NCI-H1105 (cell line): ENCODE results near the gene HTR2A.

Experiments used
- DNase-seq: peaks from one replicate; lab custom pipeline; 2025; lab: John Stamatoyannopoulos, UW

Gene HTR2A

DNA sequence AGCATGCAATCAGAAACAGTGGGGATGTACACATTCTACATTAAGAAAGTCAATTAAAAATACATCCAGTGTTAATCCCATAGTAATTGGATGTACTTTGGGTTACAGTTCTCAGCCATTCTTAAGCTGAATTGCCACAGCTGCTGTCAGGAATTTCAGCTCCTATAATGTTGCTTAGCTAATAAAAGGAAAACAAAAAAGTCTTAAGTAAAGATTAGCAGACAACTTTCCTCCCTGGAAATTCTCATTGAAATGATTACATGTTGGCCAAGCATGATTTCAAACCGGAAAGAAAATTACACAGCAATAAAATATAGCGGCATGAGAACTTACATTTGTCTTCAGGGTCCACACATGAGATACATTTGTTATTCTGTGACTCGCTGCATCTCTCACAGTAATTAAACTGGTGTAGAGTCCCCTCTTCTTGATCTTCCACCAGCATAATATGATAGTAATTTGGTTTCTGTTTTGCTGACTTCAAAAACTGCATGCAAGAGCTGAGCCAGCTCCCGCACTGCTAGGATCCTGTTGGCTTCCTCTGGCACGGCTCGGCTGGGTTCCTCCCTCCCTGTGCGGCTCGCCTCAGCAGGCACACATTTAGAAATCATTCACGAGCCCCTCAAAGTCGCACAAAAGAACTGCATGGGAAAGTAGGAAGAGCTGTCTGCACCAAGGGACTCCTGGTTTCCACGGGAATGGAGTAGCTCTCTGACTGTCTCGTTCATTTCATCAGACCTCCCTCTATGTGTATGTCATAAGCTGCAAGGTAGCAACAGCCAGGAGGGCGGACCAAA lies at the start of gene HTR2A:
TSS of gene HTR2A (minus strand) at position 713 of the 797 bp plus-strand sequence. CDS start 1,147 bp downstream, outside the sequence.
- DNase-seq = no peak

DNA sequence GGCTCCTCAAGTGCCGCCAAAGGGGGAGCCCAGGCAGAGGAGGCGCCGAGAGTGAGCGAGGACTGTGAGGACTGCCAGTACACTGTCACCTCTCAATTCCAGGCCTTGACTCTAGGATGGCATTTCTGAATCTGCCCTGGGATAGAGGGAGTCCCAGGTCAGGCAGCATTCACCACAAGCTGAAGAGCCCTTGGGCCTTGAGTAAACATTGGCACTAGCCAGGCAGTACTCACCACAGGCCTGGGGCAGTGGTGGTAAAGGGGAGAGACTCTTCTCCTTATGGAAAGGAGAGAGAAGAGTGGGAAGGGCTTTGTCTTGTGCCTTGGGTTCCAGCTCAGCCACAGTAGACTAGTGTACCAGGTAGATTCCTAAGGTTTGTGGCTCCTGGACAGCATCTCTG lies 39.7 kb upstream of the HTR2A start:
- no peak for DNase-seq

DNA sequence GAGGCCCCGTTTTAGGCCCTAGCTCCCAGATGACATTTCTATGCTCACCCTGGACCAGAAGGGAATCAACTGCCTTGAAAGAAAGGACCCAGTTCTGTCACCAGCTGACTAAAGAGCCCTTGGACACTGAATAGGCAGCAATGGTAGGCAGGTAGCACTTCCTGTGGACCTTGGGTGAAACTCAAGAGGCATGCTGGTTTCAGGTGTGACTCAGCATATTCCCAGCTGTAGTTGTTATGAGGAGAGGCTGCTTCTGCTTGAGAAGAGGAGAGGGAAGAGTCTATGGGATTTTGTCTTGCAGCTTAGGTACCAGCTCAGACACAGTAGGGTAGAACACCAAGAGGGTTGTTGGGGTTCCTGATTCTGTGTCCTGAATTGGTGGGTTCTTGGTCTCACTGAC lies 37.9 kb upstream of the HTR2A start:
- no peak for DNase-seq

DNA sequence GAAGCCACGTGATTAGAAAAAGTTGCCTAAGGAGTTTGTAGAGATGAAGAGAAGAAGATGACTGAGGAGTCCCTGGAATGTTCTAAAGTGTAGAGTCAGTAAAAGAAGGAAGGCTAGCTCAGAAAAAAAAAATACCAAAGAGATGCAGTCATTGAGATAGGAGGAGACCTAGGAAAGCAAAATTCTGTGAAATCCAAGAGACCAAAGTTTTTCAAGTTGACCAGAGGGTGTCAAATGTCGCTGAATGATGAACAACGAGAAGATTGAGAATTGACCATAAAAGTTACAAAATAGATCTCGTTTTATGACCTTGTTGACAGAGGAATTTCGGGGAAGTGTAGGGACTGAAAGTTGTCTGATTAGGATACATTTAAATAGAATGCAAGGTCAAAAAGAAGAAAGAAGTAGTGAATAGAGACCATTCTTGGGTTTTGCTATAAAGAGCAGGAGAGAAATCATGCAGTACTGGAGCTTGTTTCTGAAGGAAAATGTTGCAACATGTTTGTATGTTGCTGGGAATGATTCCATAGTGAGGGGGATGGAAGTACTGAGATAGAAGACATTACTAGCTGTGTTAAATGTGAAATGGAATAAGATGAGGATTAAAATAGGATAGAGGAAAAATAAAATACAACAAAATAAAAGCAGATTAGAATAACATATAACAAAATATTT lies 30.2 kb upstream of the HTR2A start:
- DNase-seq = no peak

DNA sequence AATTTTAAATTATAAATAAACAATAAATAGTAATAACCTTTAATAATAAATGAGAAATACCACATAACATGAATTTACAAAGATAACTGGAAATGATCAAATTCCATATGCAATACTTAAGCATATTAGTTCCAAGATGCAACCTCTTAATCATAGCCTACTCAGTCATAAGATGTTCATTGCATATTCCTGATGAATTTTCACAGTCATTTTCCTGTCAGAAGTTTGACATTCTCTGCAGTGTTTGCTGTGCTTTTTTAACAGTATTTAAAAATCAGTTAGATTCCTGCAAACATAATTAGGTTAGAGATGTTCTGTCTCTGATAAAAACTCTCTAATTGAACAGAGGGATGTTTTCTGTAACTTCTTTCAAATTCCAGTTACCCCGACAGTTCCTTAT lies 28.6 kb upstream of the HTR2A start:
- DNase-seq = no peak

DNA sequence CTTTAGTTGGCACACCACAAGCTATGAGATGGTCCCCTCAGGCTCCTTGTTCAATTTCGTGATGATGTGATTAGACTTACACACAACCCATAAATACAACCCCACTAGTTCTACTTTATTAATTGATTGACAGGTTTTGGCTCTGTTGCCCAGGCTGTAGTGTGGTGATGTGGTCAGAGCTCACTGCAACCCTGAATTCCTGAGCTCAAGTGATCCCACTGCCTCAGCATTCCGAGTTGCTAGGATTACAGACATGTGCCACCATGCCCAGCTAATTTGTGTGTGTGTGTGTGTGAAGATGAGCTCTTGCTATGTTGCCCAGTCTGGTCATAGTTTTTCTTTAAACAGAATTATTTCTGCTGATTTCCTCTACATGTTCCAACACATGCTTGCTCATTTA lies 17.5 kb upstream of the HTR2A start:
- no peak for DNase-seq

DNA sequence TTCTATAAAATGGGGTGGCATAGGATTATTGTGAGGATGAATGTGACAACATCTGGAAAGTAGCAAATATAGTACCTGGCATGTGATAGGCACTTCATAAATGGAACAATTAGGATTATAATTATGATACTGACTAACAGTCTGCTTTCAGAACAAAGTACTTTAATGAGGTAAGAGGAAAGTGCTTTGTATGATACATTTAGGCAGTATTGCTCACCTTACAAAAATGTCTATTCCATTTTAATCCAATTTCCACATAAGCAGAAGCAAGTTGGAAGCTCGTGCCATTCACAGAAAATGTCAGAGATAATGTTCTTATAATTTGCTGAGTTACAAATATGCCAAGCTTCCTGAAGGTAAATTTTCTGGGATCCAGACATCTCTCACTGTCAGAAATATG lies 16.9 kb upstream of the HTR2A start:
- DNase-seq = no peak

DNA sequence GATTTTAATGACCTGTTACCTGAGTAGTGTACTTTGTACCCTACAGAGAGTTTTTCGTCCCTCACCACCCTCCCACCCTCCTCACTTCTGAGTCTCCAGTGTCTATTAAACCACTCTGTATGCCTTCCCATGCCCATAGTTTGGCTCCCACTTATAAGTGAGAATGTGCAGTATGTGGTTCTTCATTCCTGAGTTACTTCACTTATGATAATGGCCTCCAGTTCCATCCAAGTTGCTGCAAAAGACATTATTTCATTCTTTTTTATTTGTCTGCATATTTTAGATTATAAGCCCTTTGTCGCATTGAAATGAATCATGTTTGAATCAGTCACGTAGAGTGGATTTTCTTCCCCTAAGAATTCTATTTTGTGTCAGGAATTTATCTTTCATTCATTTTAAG lies 12.2 kb upstream of the HTR2A start:
- DNase-seq = no peak

DNA sequence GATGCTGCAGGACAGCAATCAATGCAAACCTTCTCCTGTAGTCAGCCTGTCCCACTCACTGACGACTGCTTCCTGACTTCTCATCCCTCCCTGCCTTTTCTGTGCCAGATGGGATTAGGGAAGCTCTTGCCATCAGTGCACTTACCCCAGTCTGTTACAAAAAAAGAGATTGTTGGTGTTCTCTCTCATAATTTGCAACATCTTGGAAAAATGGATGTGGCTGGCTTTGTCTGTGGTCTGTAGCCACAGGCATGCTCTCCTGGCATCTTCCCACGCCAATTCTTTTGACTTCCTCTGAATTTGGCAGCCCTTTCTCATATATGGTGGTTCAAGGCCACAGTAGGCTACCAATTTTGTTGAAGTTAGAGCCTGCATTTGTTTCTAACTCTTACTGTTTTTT lies 11.6 kb upstream of the HTR2A start:
- DNase-seq = no peak

DNA sequence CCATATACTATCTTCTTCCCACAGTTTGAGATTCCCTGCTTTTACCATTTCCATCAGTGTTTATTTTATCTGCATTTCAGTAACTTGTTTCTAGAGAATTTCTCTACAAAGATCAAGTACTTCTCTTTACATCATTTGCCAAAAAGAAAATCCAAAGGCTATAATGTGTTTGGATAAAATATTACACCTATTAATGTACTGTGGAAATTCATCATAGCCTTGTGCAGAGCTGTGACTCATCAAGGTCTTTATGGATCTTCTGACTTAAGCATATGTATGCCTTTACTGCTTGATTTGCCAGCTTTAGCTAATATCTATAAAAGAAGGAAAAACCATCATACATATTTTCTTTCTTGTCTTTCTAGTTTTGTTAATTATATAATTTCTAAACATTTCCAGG lies 9.6 kb upstream of the HTR2A start:
- DNase-seq = no peak

DNA sequence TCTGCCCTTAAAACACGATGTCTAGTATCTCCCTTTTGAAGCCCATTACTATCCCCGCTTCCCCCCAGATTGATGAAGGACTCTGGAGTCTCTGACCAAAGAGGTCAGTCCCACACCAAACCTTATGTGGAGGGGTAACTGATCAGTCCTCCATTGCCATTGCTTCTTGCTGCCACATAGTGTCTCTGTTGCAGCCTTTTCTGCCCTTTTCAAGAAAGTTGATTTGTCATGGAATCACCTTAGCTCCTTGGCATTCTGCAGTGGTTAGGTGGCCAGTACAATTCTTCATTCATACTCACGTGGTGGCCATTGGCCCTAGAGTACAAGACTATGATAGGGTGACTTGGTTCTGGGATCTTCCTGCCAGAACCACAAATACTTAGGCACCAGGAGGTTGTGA lies 8.4 kb upstream of the HTR2A start:
- DNase-seq = no peak

DNA sequence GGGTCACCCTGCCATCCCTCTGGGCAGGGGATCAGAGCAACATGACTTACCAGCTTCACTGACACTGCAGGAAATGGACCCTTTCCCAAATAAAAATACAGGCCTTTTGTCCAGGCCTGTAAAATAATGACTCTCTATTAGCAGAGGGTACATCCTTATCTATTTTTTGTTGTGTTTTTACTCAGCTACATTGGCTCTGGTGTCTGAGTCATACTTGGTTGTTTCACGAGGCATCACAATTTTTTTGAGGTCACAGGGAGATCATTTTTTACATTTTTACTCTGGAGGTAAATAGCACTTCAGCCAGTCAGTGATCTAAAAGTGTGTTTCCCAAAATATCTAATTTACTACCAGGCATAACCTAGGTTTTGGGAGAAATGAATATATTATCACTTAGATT lies 6.9 kb upstream of the HTR2A start:
- no peak for DNase-seq

DNA sequence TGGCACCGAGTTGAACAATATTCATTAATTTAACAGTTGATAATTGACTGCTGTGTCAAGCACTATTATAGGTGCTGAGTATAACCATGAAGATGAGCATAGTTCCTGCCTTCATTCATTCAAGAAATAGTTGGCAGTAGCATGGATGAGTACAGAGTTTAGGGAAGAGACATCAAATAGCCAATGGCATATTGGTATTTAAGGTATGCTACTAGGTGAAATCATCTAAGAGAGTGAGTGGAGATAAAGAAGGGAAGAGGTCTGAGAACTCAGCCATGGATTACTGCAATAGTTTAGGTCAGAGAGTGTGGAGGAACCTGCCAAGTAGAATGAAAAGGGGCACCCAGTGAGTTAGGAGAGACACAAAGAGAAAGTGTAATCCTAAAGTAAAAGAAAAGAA lies 4.9 kb upstream of the HTR2A start:
- DNase-seq = no peak

DNA sequence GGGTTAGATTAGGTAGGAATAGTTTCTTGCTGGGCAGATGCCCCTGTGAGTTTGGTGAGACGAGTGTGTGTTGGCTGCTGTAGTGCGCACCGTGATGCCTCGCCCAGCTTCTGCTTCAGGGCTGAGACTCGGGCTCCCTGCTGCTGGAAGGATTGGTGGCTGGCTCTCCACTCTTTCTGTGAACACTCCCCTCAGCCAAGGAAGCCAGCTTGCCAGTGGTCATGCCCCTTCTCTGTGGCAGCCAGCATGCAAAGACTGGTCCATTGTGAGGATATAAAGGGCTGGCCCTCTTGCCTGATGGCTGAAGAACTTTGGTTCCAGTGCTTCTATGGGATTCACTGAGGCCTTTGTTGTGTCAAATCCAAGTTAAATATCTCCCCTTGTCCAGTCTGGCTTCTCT lies 2.9 kb upstream of the HTR2A start:
- no peak for DNase-seq

DNA sequence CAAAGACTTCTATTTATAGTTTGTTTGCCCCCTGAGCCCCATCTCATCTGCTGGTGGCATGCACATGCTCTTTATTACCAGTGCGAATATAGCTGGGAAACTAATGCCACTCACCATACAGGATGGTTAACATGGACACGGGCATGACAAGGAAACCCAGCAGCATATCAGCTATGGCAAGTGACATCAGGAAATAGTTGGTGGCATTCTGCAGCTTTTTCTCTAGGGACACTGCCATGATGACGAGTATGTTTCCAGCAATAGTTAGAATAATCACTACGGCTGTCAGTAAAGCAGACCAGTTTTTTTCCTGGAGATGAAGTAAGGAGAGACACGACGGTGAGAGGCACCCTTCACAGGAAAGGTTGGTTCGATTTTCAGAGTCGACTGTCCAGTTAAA lies 1.5 kb downstream of the HTR2A start:
- DNase-seq = no peak

DNA sequence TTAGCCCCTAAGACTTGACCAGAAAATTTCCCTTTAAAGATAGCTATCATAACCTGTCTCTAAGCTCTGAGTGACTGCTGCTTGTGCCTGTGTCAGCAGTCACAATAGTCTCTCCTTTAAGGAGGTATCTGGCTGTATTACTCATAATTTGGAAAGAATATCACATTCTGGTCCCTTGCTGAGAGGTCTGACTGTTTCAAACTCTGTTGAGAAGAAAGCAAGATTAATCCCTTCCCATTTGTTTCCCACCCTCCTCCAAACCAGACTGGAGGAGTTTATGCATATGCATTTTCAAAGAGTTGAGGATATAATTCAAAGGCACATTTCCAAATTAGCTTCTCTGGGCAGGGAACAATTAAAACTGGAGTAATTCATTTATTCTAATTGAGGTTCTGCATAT lies 2.3 kb downstream of the HTR2A start:
- DNase-seq = no peak

DNA sequence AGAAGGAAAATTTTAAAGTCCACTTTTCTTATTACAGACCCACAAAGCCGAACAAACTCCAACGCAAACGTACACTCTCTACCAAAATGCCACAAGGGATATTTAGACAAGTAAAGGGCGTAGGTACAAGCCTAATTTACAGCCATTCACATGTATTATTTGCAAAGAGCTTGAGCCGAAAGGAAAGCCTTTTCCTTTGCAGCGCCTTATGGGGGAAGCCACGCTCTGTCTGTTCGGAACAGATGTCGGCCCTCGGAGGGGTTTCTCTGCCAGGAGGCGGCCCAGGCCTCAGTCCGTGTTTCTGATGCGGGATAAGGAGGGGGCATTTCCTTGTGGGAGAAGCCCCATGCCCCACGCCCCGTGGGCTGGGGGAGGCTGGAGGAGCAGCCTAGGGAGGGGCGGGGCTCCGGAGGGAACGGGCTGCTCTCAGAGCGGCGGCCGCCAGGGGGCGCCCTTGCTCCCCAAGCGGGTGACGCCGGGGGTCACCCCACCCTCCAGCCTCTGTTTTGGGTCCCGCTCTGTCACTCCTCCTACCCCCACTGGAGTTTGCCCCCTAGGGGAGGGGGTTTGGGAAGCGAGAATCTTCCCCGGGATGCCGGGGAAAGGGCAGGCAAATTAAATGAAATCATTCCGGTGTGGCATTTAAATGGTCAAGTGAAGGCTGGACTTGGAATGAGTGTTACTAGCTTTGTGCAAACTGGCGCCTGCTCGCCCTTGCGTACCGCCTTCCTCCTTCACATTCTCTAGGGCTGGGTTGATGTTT lies 2.9 kb downstream of the HTR2A start:
- peak; percentile 3 for DNase-seq

DNA sequence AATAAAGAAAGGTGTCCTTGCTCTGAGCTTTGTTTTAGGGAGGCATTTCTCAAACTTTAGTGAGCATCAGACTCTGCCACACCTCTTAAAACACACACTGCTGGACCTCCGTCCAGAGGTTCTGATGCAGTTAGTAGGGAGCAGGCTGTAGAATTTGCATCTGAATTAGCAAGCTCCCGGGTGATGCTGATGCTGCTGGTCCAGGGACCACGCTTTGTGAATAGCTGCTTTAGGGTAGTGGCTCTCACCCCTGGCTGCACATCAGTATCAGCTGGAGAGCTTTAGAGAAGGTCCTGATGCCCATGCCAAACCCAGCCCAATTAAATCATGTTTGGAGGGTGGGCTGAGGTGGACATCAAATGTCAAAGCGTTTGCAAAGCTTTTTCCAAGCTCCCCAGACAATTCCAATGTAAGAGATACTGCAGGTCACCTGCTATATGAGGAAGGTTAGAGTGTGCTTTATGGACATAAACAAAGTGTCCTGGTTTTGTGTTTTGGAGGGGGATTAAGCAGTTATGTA lies 3.6 kb downstream of the HTR2A start:
- DNase-seq = no peak

DNA sequence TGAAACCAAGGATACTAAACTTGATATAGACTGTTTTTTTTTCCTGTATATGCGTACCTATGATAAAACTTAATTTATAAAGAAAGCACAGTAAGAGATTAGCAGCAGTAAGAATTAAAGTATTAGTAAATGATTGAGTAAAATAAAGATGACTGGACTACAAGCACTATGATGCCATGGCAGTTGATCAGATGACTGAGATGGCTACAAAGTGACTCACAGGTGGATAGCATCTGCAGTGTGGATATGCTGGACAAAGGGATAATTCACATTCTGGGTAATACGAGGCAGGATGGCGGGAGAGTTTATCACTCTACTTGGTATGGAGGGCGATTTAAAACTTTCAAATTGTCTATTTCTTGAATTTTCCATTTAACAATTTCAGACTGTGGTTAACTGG lies 11.8 kb downstream of the HTR2A start:
- DNase-seq = no peak

DNA sequence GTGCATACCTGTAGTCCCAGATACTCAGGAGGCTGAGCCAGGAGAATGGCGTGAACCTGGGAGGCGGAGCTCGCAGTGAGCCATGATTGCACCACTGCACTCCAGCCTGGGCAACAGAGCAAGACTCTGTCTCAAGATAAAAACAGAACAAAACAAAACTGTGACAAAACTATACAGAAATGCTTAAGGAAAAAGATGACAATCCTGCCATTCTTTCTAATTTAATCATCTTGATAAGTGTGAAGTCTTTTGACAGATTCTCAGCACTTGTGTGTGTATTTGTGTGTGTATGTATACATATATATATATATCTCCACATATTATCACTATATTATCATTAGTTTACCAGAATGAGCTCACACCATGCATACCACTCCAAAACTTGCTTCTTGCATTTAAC lies 12.3 kb downstream of the HTR2A start:
- no peak for DNase-seq

DNA sequence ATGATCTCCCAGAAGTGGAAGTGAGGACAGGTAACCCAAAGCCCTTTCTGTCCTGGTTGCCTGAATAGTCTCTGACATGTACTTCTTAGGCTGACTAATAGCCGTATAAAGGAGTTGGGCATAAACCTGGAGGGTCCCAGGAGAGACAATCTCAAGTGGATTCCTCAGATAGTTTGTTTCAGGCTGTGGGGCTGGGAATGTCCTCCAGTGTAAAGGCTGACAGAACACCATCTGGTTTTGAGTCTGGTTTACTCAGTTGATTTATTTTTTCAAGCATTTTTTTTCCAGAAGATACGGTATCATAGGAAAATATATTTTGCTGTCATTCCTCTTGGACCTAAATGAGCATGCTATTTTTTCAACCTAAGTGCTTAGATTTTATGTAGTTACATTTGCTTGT lies 15.2 kb downstream of the HTR2A start:
- no peak for DNase-seq

DNA sequence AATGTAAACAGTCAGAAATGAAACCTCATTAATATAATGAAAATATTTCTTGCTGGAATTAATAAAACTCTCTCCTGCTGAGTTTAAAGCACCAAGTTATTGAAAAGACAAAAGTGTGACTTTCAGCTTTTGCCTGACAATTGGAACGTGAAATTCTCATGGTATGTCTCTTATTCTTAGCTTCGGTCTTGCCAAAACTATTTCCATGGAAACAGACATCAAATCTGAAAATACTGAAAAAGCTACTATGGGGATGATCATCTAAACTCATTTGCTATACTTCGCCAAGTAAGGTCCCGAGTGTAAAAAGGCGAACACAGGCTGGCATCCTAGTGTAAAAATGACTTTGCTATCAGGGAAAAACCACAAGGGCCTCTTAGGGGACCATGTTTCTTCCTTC lies 22.8 kb downstream of the HTR2A start:
- no peak for DNase-seq

DNA sequence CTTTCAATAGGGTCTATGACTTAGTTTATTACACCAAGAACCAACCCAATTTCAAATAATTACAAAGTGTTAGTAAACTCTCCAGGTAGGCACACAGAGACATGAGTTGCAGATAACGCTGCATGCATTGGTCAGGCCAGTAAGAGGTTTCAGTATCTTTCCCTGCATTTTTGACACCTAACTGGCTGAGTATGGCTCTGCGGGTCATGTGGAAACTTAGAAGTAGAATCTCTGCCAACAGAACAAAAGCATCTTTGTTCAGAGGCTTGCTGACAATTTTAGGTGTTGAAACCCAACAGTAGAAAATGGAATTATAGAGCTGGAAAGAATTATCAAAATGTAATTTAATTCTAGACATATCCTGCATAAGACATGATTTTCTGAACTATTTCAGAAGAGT lies 25.3 kb downstream of the HTR2A start:
- DNase-seq = no peak
